ENCODE measurements around the gene PTPRG.

- TF ChIP-seq CTCF (IDR thresholded peaks at IDR 0.05; ENCODE audit: low read depth, low read length, missing input control) (no peak), SP1 (IDR thresholded peaks at IDR 0.05) (peak; percentile 36), GABPA (IDR thresholded peaks at IDR 0.05 in 1 of 2, conservative IDR thresholded peaks at IDR 0.05 in 1 of 2) (no peak), TAF1 (conservative IDR thresholded peaks at IDR 0.05) (no peak)
- TF ChIP-seq, protein P1, sequence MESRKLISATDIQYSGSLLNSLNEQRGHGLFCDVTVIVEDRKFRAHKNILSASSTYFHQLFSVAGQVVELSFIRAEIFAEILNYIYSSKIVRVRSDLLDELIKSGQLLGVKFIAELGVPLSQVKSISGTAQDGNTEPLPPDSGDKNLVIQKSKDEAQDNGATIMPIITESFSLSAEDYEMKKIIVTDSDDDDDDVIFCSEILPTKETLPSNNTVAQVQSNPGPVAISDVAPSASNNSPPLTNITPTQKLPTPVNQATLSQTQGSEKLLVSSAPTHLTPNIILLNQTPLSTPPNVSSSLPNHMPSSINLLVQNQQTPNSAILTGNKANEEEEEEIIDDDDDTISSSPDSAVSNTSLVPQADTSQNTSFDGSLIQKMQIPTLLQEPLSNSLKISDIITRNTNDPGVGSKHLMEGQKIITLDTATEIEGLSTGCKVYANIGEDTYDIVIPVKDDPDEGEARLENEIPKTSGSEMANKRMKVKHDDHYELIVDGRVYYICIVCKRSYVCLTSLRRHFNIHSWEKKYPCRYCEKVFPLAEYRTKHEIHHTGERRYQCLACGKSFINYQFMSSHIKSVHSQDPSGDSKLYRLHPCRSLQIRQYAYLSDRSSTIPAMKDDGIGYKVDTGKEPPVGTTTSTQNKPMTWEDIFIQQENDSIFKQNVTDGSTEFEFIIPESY (IDR thresholded peaks at IDR 0.05) = no peak
- TF ChIP-seq, protein P2, sequence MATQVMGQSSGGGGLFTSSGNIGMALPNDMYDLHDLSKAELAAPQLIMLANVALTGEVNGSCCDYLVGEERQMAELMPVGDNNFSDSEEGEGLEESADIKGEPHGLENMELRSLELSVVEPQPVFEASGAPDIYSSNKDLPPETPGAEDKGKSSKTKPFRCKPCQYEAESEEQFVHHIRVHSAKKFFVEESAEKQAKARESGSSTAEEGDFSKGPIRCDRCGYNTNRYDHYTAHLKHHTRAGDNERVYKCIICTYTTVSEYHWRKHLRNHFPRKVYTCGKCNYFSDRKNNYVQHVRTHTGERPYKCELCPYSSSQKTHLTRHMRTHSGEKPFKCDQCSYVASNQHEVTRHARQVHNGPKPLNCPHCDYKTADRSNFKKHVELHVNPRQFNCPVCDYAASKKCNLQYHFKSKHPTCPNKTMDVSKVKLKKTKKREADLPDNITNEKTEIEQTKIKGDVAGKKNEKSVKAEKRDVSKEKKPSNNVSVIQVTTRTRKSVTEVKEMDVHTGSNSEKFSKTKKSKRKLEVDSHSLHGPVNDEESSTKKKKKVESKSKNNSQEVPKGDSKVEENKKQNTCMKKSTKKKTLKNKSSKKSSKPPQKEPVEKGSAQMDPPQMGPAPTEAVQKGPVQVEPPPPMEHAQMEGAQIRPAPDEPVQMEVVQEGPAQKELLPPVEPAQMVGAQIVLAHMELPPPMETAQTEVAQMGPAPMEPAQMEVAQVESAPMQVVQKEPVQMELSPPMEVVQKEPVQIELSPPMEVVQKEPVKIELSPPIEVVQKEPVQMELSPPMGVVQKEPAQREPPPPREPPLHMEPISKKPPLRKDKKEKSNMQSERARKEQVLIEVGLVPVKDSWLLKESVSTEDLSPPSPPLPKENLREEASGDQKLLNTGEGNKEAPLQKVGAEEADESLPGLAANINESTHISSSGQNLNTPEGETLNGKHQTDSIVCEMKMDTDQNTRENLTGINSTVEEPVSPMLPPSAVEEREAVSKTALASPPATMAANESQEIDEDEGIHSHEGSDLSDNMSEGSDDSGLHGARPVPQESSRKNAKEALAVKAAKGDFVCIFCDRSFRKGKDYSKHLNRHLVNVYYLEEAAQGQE (IDR thresholded peaks at IDR 0.05) = no peak
- TF ChIP-seq, protein P3, sequence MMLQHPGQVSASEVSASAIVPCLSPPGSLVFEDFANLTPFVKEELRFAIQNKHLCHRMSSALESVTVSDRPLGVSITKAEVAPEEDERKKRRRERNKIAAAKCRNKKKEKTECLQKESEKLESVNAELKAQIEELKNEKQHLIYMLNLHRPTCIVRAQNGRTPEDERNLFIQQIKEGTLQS (IDR thresholded peaks at IDR 0.05) = no peak
Measured at GRCh38 chr3:61908382-61908781, 347.0 kb downstream of the PTPRG start.

Measured in liver (tissue), 3 donors.